Lower leg skin (tissue), 4 donors: ENCODE measurements around the gene TMPRSS9. TPM values are rescaled to one million over a fixed set of nuclear protein-coding genes. Genes with fewer than 3 reads are reported as not detected.

Source experiments
- DNase-seq, 2 donors: peaks; one replicate each; pipeline ENCODE4 v3.0.0-alpha.2; 2019; ENCODE audit warnings: low spot score in 2 of 2
- H3K4me3 ChIP-seq: fragments of 200-600 bp; sonication (generic); 2 replicates; pipeline ENCODE4 v1.5.1; 2017; ENCODE audit warnings: mild to moderate bottlenecking, low read depth; ENCODE audit not compliant: poor library complexity, severe bottlenecking
- POLR2A ChIP-seq, 2 donors: fragments of 450-650 bp; IDR thresholded peaks; one replicate each; pipeline ENCODE4 v1.6.1; 2016 to 2017; ENCODE audit warnings: antibody characterized with exemption in 2 of 2, mild to moderate bottlenecking in 1 of 2, moderate library complexity in 1 of 2
- WGBS, 2 donors: methylation state at CpG; one replicate each; pipeline ENCODE4 v1.1.5; 2018; 5-methylcytosine and 5-hydroxymethylcytosine counted together
- intact Hi-C: fragments of 100-400 bp; cut with DNase I; formaldehyde crosslinking; loops from one replicate; pipeline ENCODE4 v1.15.0; 2023; ENCODE audit warnings: low total_unique reads
- total RNA-seq, 4 donors: library from RNA; depleted of rRNA; stranded (reverse); fragments of >200 nt; gene quantifications; one replicate each; pipeline ENCODE4 v1.1.0, GENCODE V29; 2016
- TF ChIP-seq, protein P1 (sequence below), 3 donors: fragments of 450-650 bp; IDR thresholded peaks; one replicate each; pipeline ENCODE4 v1.5.1; 2016; ENCODE audit warnings: antibody characterized with exemption in 3 of 3, mild to moderate bottlenecking in 3 of 3, moderate library complexity in 2 of 3

The TMPRSS9 gene
- total RNA-seq, 4 donors from 2014 or later = not detected

- DNase-seq = no peak
- TF ChIP-seq POLR2A (IDR thresholded peaks at IDR 0.05) = no peak
- TF ChIP-seq, protein P1, sequence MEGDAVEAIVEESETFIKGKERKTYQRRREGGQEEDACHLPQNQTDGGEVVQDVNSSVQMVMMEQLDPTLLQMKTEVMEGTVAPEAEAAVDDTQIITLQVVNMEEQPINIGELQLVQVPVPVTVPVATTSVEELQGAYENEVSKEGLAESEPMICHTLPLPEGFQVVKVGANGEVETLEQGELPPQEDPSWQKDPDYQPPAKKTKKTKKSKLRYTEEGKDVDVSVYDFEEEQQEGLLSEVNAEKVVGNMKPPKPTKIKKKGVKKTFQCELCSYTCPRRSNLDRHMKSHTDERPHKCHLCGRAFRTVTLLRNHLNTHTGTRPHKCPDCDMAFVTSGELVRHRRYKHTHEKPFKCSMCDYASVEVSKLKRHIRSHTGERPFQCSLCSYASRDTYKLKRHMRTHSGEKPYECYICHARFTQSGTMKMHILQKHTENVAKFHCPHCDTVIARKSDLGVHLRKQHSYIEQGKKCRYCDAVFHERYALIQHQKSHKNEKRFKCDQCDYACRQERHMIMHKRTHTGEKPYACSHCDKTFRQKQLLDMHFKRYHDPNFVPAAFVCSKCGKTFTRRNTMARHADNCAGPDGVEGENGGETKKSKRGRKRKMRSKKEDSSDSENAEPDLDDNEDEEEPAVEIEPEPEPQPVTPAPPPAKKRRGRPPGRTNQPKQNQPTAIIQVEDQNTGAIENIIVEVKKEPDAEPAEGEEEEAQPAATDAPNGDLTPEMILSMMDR (IDR thresholded peaks at IDR 0.05) = no peak
- intact Hi-C loops = no loop called here
- WGBS, 2 donors = 96% methylated on average over 22 to 27 of the region's 27 CpGs
- no peak overlapping the region for H3K4me3 ChIP-seq
Observed at GRCh38 chr19:2334426-2334825, 25.6 kb upstream of the TMPRSS9 start.

GRCh38 chr19:2334986-2335846 is 24.8 kb upstream of the TMPRSS9 start:
- intact Hi-C loops = no loop called here
- TF ChIP-seq, protein P1 (IDR thresholded peaks at IDR 0.05) = no peak
- no peak for TF ChIP-seq POLR2A (IDR thresholded peaks at IDR 0.05)
- H3K4me3 ChIP-seq = no peak overlapping the region
- WGBS, 2 donors = 89% methylated on average over 26 of the region's 26 CpGs
- DNase-seq = no peak

GRCh38 chr19:2335848-2336247 is 24.2 kb upstream of the TMPRSS9 start:
- intact Hi-C loops = no loop called here

DNA sequence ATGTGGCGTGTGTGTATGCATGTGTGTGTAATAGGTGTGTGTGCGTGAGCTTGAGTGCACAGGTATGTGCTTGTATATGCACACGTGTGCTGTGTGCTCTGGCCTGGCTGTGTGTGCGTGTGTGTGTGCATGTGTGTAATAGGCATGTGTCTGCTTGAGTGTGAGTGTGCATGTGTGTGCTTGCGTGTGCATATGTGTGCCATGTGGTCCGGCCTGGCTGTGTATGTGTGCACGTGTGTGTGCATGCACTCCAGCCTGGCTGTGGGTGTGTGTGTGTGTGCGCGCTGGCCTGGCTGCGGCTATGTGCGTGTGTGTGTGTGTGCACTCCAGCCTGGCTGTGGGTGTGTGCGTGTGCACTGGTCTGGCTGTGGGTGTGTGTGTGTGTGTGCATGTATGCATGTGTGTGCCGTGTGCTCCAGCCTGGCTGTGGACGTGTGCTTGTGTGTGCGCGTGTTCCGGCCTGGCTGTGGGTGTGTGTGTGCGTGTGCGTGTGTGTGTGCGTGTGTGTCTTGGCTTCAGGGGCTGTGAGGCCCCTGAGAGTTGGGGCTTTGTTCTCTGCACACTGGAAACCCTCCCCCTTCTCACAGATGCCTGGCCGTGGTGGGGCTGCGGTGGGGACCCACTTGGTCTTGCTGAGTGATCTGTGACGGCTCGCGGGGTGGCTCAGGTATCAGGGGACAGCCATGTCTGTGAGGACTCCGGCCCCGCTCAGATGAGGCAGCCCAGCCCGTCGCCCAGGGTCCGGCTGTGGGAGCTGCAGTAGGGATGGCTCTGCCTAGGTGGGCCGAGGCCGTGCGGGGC is 23.3 kb upstream of the TMPRSS9 start:
- no peak for TF ChIP-seq POLR2A (IDR thresholded peaks at IDR 0.05)
- TF ChIP-seq, protein P1 (IDR thresholded peaks at IDR 0.05) = peak in 1 of 3 donors; percentile 34
- intact Hi-C loops = no loop called here
- WGBS, 2 donors = 93% methylated on average over 21 to 29 of the region's 33 CpGs

More at GRCh38 chr19:2335848-2336247, 24.2 kb upstream of the TMPRSS9 start:
- H3K4me3 ChIP-seq = no peak overlapping the region
- no peak for DNase-seq
- no peak for TF ChIP-seq POLR2A (IDR thresholded peaks at IDR 0.05)
- TF ChIP-seq, protein P1 (IDR thresholded peaks at IDR 0.05) = no peak
- WGBS, 2 donors = 66 to 72% methylated on average over 3 of the region's 3 CpGs

DNA sequence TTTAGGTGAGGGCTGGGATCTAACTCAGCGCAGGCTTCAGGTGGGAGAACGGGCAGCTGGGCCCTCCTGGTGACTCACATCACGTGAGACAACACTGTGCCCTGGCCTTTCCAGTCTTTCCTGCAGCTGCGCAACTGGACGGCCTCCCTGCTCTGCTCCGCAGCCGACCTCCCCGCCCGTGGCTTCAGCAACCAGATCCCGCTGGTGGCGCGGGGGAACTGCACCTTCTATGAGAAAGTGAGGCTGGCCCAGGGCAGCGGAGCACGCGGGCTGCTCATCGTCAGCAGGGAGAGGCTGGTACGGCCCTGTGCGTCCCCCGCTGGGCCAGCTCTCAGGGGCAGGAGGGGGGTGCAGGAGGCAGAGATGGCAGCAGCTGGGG is 22.7 kb upstream of the TMPRSS9 start:
- H3K4me3 ChIP-seq = no peak overlapping the region
- TF ChIP-seq, protein P1 (IDR thresholded peaks at IDR 0.05) = no peak
- no peak for TF ChIP-seq POLR2A (IDR thresholded peaks at IDR 0.05)
- DNase-seq = no peak
- intact Hi-C loops = no loop called here
- 78 to 89% methylated on average over 18 of the region's 19 CpGs for WGBS, 2 donors

More for the DNA sequence above, 23.3 kb upstream of the TMPRSS9 start:
- no peak for DNase-seq
- no peak overlapping the region for H3K4me3 ChIP-seq
